Endometrium (tissue), 2 donors: Measurements from ENCODE around the gene VSIG8.

ENCODE experiments used
- FAIRE-seq: peaks from 2 replicates; lab custom pipeline; 2012; peaks lifted over from hg19 to GRCh38; lab: Jason Lieb, UNC
- donor health status: control.
- donor health status: control.

VSIG8 gene

GRCh38 chr1:159829273-159829634 lies 33.2 kb downstream of the VSIG8 start:
- no peak for FAIRE-seq

GRCh38 chr1:159828581-159829272 lies 33.7 kb downstream of the VSIG8 start:
- no peak for FAIRE-seq

- FAIRE-seq: no peak
These were observed 34.3 kb downstream of the VSIG8 start for GRCh38 chr1:159828176-159828575.

- FAIRE-seq: no peak
These were observed 34.9 kb downstream of the VSIG8 start for GRCh38 chr1:159827549-159827948.

- no peak for FAIRE-seq
These were observed 35.4 kb downstream of the VSIG8 start for GRCh38 chr1:159827102-159827490.

- FAIRE-seq: no peak
These were observed 35.9 kb downstream of the VSIG8 start, which contains the start of gene SLAMF8 for GRCh38 chr1:159826441-159827101. Gene SLAMF8 (plus strand): TSS chr1:159826873. CDS start chr1:159826899, 26 bp downstream.

- no peak for FAIRE-seq
These were observed 36.9 kb downstream of the VSIG8 start for GRCh38 chr1:159825564-159825963.

GRCh38 chr1:159823406-159823805 lies 39.1 kb downstream of the VSIG8 start:
- no peak for FAIRE-seq

GRCh38 chr1:159821171-159821867 lies 41.1 kb downstream of the VSIG8 start:
- FAIRE-seq: peak; percentile 23

- FAIRE-seq: no peak
These were observed 45.0 kb downstream of the VSIG8 start for GRCh38 chr1:159817276-159818041.

GRCh38 chr1:159815926-159816325 lies 46.5 kb downstream of the VSIG8 start:
- no peak for FAIRE-seq

- FAIRE-seq: no peak
These were observed 57.5 kb downstream of the VSIG8 start for GRCh38 chr1:159804924-159805323.
